Activated naive CD8-positive, alpha-beta T cell treated with anti-CD3 and anti-CD28 coated beads, Interleukin-2, amount 50 U/mL, for 24 hours (primary cell): ENCODE results near the gene RNASE13.

Experiments
- ATAC-seq: fragments of 150-1000 bp; cut with Tn5 transposase; one replicate; pipeline ENCODE4 v1.10.0; 2021
- DNase-seq: peaks from one replicate; pipeline ENCODE4 v3.0.0; 2021
- H3K27ac Mint-ChIP-seq: one replicate; pipeline ENCODE4 v1.8.0; 2021; ENCODE audit warnings: mild to moderate bottlenecking, mixed read lengths
- H3K27me3 Mint-ChIP-seq: one replicate; pipeline ENCODE4 v1.8.0; 2021; ENCODE audit warnings: mixed read lengths
- H3K36me3 Mint-ChIP-seq: one replicate; pipeline ENCODE4 v1.8.0; 2021; ENCODE audit warnings: low read depth, mixed read lengths
- H3K4me1 Mint-ChIP-seq: one replicate; pipeline ENCODE4 v1.8.0; 2021; ENCODE audit warnings: mixed read lengths
- H3K4me3 Mint-ChIP-seq: one replicate; pipeline ENCODE4 v1.8.0; 2021; ENCODE audit warnings: mild to moderate bottlenecking, moderate library complexity, mixed read lengths
- H3K9me3 Mint-ChIP-seq: one replicate; pipeline ENCODE4 v1.8.0; 2021; ENCODE audit warnings: mixed read lengths

Gene RNASE13

DNA sequence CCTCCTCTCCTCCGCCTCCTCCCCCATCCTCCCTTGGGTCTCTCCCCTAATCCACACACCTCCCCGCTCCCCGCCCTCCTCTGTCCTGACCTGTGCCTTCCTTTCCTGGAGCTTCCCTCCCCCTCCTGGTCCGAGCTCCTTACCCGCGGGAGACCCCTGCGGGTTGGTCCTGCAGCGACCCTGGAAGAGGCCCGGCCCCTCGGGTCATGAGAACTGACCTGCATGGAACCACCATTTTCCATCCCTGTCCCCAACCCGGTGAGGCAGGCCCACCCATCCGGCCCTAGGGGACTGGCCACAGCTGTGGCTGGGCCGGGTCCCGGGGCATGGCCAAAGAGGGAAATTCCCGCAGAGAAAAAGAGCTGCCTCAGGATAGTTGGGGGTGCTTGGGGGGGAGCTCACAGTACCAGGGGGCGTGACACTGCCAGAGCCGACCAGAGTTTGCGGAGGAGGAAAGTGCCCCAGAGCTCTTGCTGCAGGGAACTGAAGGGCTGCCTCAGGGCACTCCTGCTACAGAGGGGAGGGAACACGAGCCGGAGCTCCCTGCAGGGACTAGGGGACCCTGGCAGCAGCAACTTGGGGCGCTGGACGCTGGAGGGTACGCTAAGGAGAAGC lies 36.1 kb upstream of the RNASE13 start:
- ATAC-seq, result peak; percentile 8
- Mint-ChIP-seq H3K36me3 (no peaks in the 10 kb centered on the region), H3K9me3 (no peaks in the 10 kb centered on the region), H3K4me3 (peak overlapping the region; percentile 75), H3K27ac (no peak overlapping the region), H3K4me1 (peaks cover 34% of the 10 kb centered on the region), H3K27me3 (peaks cover 58% of the 10 kb centered on the region)
- no peak for DNase-seq

- Mint-ChIP-seq H3K27me3 (peaks cover 62% of the 10 kb centered on the region), H3K36me3 (no peaks in the 10 kb centered on the region), H3K4me3 (peak within 1 kb of the TSS; percentile 75), H3K27ac (no peak within 1 kb of the TSS), H3K9me3 (no peaks in the 10 kb centered on the region), H3K4me1 (peaks cover 34% of the 10 kb centered on the region)
- ATAC-seq (peak; percentile 10), DNase-seq (peak; percentile 27)
These were observed 35.5 kb upstream of the RNASE13 start, which contains the start of gene ARHGEF40 for GRCh38 chr14:21070083-21070609. TSS of gene ARHGEF40 (plus strand) at chr14:21070304. CDS start at chr14:21070397, 93 bp downstream.

DNA sequence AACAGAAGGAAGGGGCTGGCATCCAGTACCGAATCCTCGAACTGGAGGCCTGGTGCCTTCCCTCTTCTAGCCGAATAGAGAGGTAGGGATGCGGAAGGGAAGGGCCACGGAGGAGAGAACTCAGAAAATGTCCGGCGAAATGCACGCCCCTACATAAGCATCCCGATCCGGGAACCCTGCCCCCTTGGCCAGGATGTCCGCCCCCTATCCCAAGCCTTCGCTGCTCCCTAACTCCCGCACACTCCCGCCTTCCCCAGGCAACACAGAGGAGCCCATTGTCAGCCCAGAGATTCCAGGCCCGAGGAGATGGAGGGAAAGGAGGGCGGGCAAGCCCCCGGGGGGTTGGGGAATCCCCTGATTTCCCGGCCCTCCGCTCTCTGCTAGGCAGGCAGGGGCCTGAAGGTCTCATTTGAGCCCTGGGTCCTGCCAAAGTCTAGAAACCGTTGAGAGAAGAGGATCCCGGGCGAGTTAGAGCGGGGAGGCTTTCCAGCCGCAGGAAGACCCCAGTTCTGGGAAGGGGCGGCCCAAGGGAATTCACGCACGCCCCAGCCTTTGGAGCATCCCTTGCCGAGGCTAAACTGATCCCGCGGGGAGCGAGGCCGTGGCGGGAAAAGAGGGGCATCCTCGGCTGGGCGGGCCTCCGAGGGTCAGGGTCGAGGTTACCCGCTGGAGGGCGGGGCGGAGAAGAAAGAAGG lies 34.9 kb upstream of the RNASE13 start:
- H3K27ac Mint-ChIP-seq, result no peak overlapping the region
- no peaks in the 10 kb centered on the region for H3K9me3 Mint-ChIP-seq
- peaks cover 67% of the 10 kb centered on the region for H3K27me3 Mint-ChIP-seq
- no peak for DNase-seq
- no peaks in the 10 kb centered on the region for H3K36me3 Mint-ChIP-seq
- ATAC-seq, result no peak
- H3K4me1 Mint-ChIP-seq, result peaks cover 34% of the 10 kb centered on the region
- H3K4me3 Mint-ChIP-seq, result peak overlapping the region; percentile 71

GRCh38 chr14:21068521-21069387 lies 34.1 kb upstream of the RNASE13 start:
- Mint-ChIP-seq H3K4me1 (peaks cover 34% of the 10 kb centered on the region), H3K27me3 (peaks cover 67% of the 10 kb centered on the region), H3K27ac (no peak overlapping the region), H3K4me3 (peak overlapping the region; percentile 71), H3K9me3 (no peaks in the 10 kb centered on the region), H3K36me3 (no peaks in the 10 kb centered on the region)
- DNase-seq (peak; percentile 53), ATAC-seq (peak; percentile 63)

- Mint-ChIP-seq H3K4me1 (peaks cover 28% of the 10 kb centered on the region), H3K27me3 (peaks cover 67% of the 10 kb centered on the region), H3K27ac (no peak overlapping the region), H3K4me3 (no peak overlapping the region), H3K9me3 (no peaks in the 10 kb centered on the region), H3K36me3 (no peaks in the 10 kb centered on the region)
- ATAC-seq, result no peak
- DNase-seq, result no peak
These were observed 32.4 kb upstream of the RNASE13 start for GRCh38 chr14:21066882-21067502.

DNA sequence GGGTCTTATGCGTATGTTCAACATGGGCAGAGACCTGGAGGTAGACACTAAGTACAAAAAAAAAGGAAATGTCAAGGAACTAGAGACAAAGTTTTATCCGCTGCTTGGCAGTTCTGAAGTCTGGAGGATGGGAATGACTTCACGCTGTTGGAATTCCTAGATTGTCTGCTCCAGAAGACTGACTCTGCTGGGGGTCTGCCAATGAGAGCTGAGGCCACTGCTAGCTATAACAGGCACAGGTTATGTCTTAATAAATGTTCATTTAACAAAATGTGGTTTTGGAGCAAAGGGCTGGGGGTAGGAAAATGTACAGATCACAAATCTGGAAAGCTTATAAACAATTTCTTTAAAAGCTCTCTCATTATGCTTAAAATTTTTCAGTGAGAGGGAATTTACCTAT lies 28.9 kb upstream of the RNASE13 start:
- no peak for ATAC-seq
- Mint-ChIP-seq H3K36me3 (no peaks in the 10 kb centered on the region), H3K9me3 (no peaks in the 10 kb centered on the region), H3K27me3 (peaks cover 44% of the 10 kb centered on the region), H3K4me3 (no peak overlapping the region), H3K4me1 (peaks cover under 1% of the 10 kb centered on the region), H3K27ac (no peak overlapping the region)
- DNase-seq, result no peak

DNA sequence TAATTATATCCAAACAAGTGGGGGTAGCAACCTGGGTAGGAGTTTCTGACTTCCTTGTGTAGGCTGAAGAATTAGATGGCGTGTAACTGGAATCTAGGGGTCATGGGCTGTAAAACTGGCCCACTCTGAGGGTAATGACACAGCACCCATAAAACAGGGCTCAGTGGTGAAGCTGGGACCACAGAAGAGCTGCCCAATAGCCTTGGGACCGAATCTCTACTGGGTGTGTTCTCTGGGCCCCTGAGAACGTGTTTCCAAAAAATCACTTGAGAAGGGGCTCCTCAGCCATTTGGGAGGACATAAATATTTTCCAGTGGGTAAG lies 26.7 kb upstream of the RNASE13 start:
- ATAC-seq, result no peak
- Mint-ChIP-seq H3K27ac (no peak overlapping the region), H3K4me3 (no peak overlapping the region), H3K4me1 (no peaks in the 10 kb centered on the region), H3K9me3 (no peaks in the 10 kb centered on the region), H3K36me3 (no peaks in the 10 kb centered on the region), H3K27me3 (peaks cover 30% of the 10 kb centered on the region)
- DNase-seq, result no peak

DNA sequence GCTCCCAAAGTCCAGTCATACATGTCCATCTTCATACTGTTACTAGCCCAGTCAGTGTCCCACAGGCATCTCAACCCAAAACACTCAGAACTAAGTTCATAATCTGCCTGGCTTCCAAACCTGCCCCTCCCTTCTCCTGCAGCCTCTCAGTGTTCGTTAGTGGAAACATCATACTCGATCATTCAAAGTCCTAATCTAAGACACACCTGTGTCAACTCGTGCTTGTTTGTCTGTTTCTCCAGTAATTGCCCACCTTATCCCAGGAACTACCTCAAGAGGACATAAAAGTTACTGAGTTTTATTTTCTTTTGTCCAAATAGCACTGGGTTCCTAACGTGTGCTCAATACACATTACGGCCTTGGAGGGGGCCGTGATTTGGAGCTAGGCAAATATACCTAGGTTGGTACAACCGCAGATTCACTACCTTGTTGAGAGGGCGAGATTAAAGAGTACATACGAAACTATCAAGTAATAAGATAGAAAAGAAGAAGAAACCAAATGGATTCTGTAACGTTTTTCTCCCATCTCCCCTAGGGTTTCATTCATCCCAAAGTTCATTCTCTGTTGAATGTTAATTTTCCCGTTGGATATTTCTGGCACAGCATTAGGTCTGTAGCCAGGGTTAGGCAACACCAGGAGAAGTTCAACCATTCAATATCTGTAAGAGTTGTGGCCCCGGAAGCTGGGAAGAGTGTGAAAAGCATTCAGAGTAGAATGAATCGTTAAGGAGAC lies 26.2 kb upstream of the RNASE13 start:
- Mint-ChIP-seq H3K9me3 (no peaks in the 10 kb centered on the region), H3K4me3 (no peak overlapping the region), H3K27ac (no peak overlapping the region), H3K27me3 (peaks cover 27% of the 10 kb centered on the region), H3K36me3 (no peaks in the 10 kb centered on the region), H3K4me1 (no peaks in the 10 kb centered on the region)
- DNase-seq (no peak), ATAC-seq (no peak)

DNA sequence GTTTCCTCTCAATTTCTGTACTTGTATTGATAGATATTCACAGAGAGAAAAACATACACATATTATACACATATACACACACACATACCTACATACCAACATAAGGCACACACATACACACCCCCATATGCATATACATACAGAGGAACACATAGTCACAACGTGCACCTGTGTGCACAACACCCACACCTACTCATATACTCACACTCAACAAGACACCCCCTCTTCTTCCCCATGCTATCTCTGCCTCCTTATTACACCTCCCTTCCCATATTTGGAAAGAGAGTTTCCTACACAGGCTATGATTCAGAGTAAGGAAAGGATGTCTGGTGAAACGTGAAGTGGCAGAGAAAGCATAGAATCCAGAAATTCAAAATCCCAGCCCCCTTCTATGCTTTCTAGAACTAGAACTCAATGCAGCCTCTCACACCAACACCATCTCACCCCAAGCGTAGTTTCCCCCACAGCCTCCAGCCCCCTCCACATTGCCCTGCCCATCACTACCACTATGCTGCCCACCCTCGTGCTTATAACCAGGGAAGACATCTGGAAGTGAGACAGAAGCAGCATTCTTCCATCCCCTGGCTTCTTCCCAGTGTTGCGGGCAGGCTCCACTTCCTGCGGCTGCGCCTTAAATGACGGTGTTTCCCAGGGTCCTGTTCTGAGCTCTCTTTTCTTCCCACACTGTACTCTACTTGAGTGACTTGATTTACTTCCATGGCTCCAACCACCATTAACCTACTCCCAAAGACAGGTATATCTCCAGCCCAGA lies 25.4 kb upstream of the RNASE13 start:
- no peak overlapping the region for H3K4me3 Mint-ChIP-seq
- H3K27me3 Mint-ChIP-seq, result peaks cover 21% of the 10 kb centered on the region
- no peaks in the 10 kb centered on the region for H3K4me1 Mint-ChIP-seq
- ATAC-seq, result no peak
- no peaks in the 10 kb centered on the region for H3K9me3 Mint-ChIP-seq
- DNase-seq, result no peak
- H3K36me3 Mint-ChIP-seq, result no peaks in the 10 kb centered on the region
- no peak overlapping the region for H3K27ac Mint-ChIP-seq

DNA sequence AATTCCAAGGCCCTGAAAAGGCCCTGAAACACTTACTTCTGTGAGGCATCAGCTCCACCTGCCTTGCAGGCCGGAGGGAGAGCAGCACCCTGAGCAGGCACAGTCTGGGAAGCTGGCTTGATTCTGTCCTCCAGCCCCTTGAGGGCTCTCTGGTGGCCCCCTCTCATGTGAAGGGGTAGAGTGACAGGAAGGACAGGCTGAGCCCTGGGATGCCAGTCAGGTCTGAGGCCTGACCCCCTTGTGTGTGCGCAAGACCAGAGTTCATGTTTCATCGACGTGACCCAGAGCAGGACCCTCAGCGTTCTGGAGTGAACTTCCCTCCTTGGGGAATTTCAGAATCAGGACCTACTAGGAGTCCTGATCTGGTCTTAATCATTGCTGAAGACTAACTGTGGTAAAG lies 24.3 kb upstream of the RNASE13 start:
- Mint-ChIP-seq H3K27ac (no peak overlapping the region), H3K36me3 (no peaks in the 10 kb centered on the region), H3K4me3 (no peak overlapping the region), H3K4me1 (no peaks in the 10 kb centered on the region), H3K9me3 (no peaks in the 10 kb centered on the region), H3K27me3 (peaks cover 16% of the 10 kb centered on the region)
- no peak for ATAC-seq
- no peak for DNase-seq

DNA sequence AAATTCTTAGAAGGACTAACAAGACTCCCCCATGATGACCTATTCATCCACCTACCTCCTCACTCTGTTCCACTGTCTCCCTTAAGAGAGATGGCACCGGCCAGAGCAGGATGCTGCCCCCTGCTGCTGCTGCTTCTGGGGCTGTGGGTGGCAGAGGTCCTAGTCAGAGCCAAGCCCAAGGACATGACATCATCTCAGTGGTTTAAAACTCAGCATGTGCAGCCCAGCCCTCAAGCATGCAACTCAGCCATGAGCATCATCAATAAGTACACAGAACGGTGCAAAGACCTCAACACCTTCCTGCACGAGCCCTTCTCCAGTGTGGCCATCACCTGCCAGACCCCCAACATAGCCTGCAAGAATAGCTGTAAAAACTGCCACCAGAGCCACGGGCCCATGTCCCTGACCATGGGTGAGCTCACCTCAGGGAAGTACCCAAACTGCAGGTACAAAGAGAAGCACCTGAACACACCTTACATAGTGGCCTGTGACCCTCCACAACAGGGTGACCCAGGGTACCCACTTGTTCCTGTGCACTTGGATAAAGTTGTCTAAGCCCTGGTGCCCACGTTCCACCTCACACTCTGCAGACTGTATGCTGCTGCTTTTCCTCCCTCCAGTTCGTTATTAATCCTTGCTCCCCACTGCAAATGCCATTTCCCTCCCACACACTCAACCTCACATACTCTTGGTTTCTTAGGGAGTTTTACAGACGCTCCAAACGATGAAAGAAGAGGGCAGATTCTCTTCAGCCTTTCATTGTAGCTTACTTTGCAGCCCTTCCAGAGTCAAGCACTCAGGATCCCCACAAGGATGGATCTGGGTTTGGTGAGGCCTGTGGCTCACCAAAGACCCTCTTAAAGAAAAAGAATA lies 23.4 kb upstream of the RNASE13 start, which contains the start of gene RNASE8:
Gene RNASE8, plus strand, starts transcription at position 20 of the 873 bp plus-strand sequence. Its CDS starts 71 bp downstream, at position 91.
- ATAC-seq (peak; percentile 64), DNase-seq (no peak)
- H3K4me1 Mint-ChIP-seq, result no peaks in the 10 kb centered on the region
- no peaks in the 10 kb centered on the region for H3K36me3 Mint-ChIP-seq
- no peaks in the 10 kb centered on the region for H3K9me3 Mint-ChIP-seq
- peaks cover 10% of the 10 kb centered on the region for H3K27me3 Mint-ChIP-seq
- no peak within 1 kb of the TSS for H3K27ac Mint-ChIP-seq
- no peak within 1 kb of the TSS for H3K4me3 Mint-ChIP-seq

- ATAC-seq (no peak), DNase-seq (no peak)
- Mint-ChIP-seq H3K4me1 (no peaks in the 10 kb centered on the region), H3K4me3 (no peak overlapping the region), H3K27me3 (peaks cover 4% of the 10 kb centered on the region), H3K36me3 (no peaks in the 10 kb centered on the region), H3K27ac (no peak overlapping the region), H3K9me3 (no peaks in the 10 kb centered on the region)
These were observed 22.0 kb upstream of the RNASE13 start for GRCh38 chr14:21056520-21057163.
